GM23338 (cell line): ENCODE data around the gene NXN.

ENCODE experiments used
- EZH2 ChIP-seq: fragments of 200-600 bp; sonication (generic); IDR thresholded peaks from one replicate; pipeline ENCODE4 v1.8.0; 2017; ENCODE audit warnings: antibody characterized with exemption, mild to moderate bottlenecking, low read depth; ENCODE audit not compliant: unreplicated experiment
- JUNB ChIP-seq: IDR thresholded peaks from one replicate; pipeline ENCODE4 v1.6.1; 2016; ENCODE audit warnings: antibody characterized with exemption; ENCODE audit not compliant: unreplicated experiment
- NANOG ChIP-seq: IDR thresholded peaks from 2 replicates; pipeline ENCODE4 v1.6.1; 2016; ENCODE audit warnings: antibody characterized with exemption, borderline replicate concordance
- POLR2AphosphoS5 ChIP-seq: IDR thresholded peaks from 2 replicates; pipeline ENCODE4 v1.6.1; 2016; ENCODE audit warnings: antibody characterized with exemption, low read depth
- ZNF331 ChIP-seq: fragments of 250-450 bp; sonication (Bioruptor Pico); IDR thresholded peaks from 2 replicates; pipeline ENCODE4 v1.5.0; 2020; ENCODE audit warnings: low read depth, mild to moderate bottlenecking, moderate library complexity
- TF ChIP-seq, protein P1 (sequence below), 2 experiments: fragments of 200-600 bp in 1 of 2; sonication (generic) in 1 of 2; conservative IDR thresholded peaks; 2 replicates each; pipeline versions ENCODE4 v1.5.1 to v1.6.1; 2016 to 2017; ENCODE audit warnings: antibody characterized with exemption in 2 of 2, low read depth in 2 of 2, mild to moderate bottlenecking in 2 of 2, moderate library complexity in 1 of 2
- TF ChIP-seq, protein P2 (sequence below): IDR thresholded peaks from one replicate; pipeline ENCODE4 v1.6.1; 2018; ENCODE audit warnings: antibody characterized with exemption; ENCODE audit not compliant: unreplicated experiment

DNA sequence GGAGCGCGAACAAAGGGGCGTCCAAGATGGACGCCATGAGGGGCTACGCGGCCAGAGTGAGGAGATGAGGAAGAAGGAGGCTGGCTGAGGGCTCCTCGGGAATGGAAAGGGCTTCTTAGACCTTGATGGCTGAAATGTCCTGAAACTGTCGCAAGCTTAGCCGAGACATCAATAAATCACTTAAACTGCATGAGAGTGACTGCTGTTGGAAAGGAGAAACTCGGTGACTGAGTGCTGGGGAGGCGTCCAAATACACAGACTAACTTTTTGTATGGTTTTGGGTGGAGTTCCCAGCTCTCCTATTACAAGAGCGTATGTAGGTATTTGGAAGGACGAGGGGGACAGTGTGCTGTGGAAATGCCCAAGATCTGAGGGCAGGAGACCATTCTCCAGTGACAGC, 226.2 kb downstream of the NXN start:
- TF ChIP-seq, protein P1, sequence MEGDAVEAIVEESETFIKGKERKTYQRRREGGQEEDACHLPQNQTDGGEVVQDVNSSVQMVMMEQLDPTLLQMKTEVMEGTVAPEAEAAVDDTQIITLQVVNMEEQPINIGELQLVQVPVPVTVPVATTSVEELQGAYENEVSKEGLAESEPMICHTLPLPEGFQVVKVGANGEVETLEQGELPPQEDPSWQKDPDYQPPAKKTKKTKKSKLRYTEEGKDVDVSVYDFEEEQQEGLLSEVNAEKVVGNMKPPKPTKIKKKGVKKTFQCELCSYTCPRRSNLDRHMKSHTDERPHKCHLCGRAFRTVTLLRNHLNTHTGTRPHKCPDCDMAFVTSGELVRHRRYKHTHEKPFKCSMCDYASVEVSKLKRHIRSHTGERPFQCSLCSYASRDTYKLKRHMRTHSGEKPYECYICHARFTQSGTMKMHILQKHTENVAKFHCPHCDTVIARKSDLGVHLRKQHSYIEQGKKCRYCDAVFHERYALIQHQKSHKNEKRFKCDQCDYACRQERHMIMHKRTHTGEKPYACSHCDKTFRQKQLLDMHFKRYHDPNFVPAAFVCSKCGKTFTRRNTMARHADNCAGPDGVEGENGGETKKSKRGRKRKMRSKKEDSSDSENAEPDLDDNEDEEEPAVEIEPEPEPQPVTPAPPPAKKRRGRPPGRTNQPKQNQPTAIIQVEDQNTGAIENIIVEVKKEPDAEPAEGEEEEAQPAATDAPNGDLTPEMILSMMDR (conservative IDR thresholded peaks at IDR 0.05; ENCODE audit: low read depth in 2 of 2): no peak
- TF ChIP-seq JUNB: no peak
- no peak for TF ChIP-seq EZH2
- TF ChIP-seq, protein P2, sequence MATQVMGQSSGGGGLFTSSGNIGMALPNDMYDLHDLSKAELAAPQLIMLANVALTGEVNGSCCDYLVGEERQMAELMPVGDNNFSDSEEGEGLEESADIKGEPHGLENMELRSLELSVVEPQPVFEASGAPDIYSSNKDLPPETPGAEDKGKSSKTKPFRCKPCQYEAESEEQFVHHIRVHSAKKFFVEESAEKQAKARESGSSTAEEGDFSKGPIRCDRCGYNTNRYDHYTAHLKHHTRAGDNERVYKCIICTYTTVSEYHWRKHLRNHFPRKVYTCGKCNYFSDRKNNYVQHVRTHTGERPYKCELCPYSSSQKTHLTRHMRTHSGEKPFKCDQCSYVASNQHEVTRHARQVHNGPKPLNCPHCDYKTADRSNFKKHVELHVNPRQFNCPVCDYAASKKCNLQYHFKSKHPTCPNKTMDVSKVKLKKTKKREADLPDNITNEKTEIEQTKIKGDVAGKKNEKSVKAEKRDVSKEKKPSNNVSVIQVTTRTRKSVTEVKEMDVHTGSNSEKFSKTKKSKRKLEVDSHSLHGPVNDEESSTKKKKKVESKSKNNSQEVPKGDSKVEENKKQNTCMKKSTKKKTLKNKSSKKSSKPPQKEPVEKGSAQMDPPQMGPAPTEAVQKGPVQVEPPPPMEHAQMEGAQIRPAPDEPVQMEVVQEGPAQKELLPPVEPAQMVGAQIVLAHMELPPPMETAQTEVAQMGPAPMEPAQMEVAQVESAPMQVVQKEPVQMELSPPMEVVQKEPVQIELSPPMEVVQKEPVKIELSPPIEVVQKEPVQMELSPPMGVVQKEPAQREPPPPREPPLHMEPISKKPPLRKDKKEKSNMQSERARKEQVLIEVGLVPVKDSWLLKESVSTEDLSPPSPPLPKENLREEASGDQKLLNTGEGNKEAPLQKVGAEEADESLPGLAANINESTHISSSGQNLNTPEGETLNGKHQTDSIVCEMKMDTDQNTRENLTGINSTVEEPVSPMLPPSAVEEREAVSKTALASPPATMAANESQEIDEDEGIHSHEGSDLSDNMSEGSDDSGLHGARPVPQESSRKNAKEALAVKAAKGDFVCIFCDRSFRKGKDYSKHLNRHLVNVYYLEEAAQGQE: no peak
- TF ChIP-seq POLR2AphosphoS5: no peak
- no peak for TF ChIP-seq NANOG
- no peak for TF ChIP-seq ZNF331
